Stimulated activated CD4-positive, alpha-beta T cell treated with anti-CD3 and anti-CD28 coated beads, TNF-alpha, amount 100 ng/mL, for 1 hour (primary cell): ENCODE data around the gene CC2D2B.

Experiments
- DNase-seq, 3 donors: peaks; one replicate each; pipeline ENCODE4 v3.0.0-alpha.2; 2020; ENCODE audit warnings: low read depth in 3 of 3, low spot score in 1 of 3

The CC2D2B gene

DNA sequence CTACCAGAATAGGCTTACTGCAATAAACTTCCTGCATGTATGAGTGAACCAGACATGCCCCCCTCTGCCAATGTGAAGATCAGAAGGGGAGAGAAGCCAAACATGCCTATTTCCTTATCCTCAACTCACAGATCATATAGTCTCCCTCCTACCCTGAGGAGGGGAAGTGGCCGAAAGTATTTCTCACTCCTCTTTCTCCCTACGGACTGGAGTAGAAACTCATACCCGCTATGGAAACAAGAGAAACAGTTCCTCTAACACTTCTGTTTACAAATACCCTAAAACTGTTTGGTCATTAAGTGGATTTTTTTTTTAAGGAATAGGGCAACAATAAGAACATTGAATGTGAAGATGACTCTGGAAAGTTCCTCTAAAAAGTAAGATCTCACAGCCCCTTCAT, 167.0 kb downstream of the CC2D2B start:
- no peak for DNase-seq

DNA sequence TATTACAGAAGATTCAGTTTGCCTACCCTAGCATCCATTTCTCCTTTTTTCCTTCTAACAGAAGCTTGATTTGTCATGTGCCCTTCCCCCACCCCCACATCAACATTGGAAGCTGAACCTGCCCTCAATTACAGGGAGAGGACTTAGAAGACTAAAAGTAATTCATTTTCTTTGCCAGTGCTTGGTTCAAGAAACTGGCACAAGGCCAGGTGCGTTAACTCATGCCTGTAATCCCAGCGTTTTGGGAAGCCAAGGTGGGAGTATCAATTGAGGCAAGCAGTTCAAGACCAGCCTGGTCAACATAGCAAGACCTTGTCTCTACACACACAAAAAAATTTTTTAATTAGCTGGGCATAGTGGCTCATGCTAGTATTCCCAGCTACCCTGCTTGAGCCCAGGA, 168.2 kb downstream of the CC2D2B start:
- no peak for DNase-seq

DNA sequence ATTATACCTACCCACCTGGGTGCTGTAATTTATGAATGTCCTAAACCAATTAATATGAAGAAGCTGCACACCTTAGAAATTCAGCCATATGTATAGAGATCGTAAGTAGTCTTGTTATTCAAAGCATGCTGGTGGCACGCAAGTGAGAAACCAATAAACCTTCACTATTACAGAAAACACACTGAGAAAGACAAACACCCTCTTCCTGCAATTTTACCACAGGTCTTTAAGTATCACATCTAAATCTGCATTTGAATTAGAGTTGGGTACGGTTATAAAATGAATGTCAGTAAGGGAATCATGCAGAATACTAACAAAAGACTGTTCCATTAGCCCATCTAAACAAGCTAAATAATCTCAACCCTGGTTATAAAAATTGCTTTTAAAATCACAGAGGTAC, 169.4 kb downstream of the CC2D2B start:
- DNase-seq: no peak

DNA sequence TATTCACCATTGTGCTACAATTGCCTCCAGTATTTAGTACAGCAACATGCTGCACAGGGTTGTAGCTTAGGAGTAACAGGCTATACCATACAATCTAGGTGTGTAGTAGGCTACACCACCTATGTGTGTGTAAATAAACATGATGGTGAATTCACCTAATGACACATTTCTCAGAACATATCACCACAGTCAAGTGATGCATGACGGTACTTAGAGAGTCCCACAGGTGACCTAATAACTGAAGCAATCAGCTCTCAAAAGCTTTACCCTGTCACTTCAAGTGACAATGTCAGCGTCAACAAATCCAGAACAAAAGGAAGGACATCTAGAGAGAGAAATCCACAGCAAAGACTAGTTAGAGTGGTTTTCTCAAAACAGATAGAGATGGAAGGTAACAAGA, 174.4 kb downstream of the CC2D2B start:
- no peak for DNase-seq
